GM19351 (cell line): Measurements from ENCODE around the gene PIP5K1B.

ENCODE experiments used
- ATAC-seq: cut with Tn5 transposase; IDR thresholded peaks from one replicate; pipeline ENCODE4 v1.9.1; 2021; ENCODE audit warnings: mild to moderate bottlenecking, moderate library complexity; ENCODE audit not compliant: unreplicated experiment

PIP5K1B gene

DNA sequence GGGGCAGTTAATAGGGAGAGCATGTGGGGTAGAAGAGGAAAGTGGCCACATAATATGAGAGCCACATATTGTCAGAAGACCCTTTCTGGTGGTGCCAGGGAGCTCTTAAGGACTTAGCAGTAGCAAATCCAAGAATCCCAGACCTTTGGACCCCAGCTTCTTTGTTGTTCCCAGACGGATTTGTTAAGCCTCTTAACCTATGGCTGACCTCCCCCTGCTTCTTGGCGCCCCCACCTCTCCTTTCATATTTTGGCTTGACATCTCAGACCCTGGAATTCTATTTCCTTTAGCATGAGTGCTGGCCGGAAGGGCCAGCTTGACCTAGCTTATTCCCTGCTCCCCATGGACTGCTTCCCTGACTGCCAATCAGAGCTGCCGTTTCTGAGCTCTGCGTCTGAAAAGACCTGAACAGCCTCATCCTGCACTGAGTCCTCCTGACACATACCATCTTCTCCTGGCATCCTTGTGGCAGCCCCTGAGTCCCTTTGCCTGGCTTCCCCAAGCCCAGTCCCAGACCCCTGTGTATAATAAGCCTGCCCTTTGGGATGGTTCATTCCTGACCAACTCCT lies 192.6 kb downstream of the PIP5K1B start:
- ATAC-seq: no peak

DNA sequence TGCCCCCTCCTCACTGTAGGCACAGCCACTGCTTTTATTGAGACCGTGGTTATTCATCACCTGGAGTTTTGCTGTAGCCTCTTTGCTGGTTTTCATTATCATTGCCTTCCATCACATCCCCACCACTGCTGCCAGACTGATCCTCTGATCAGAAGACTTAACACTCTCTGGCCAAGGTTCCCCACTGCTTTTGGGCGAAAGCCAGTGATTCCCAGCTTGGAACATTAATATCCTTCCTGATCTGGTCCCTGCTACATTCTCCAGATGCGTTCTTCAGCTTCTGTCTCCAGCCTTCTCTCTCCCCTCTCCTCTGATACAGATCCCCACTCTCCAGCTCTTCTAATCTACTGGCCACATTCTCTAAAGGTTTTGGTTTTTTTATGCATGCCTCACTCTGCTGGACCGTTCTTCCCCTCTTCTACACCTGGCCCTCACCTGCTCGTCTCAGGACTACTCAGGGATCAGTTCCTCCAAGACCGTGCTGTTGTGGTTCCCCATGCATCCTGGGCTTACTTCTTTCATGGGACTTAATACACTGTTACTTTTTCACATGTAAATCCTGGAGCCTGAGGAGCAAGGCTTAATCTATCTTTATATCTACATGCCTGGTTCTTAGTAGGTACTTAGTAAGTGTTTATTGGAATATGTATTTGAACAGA lies 193.9 kb downstream of the PIP5K1B start:
- ATAC-seq: no peak

DNA sequence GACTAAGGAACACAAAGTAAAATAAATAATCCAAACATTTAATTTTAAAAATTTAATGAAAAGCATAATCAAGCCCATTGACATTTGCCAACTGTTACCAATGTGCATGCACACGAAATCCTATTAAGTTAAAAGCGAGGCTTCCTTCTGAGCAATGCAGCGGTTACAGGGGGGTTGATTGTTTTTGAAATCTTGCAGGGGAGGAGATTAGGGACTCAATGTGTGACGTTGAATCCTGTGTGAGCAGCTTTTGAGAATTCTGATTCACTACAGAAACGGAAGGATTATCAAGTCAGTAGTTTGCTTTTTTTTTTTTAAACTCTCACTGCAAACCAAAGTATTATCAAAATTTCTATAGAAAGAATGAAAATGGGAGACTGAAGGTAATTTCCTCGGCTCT lies 199.4 kb downstream of the PIP5K1B start:
- ATAC-seq: no peak

DNA sequence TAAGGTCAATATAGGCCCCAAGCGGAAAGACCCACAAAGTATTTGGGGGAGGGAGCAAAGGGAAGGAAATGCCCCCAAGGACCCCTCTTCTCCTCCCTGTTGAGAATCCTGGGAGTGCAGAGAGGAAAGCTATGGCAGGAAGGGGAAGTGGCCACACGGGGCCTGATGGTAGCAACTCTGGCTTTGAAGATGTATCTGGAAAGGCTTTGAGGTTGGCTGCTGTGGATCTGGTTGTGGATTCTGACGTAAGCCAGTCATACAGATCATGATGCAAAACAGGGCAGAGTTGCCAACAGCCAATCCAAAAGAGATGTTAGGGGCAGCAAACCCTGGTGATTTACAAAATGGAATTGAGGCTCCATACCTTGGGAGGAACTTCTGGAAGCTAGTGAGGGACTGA lies 200.1 kb downstream of the PIP5K1B start:
- no peak for ATAC-seq

DNA sequence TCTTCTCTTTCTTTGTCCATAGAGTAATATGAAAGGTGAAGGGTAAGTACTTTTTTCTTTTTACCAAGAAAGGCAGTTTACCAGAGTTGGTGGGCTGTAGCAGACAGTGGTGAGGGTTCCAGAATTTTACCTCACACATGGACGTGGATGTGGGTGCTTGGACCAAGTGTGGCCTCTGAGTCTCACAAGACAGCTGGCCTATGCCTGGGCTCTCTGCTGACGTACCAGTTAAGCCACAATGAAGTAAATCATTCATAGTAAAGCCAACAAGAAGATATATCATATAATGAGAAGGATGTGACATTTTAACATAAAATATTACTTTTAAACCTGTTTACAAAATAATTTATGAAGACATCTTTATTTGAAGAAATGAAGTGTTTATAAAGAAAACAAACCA lies 202.9 kb downstream of the PIP5K1B start:
- ATAC-seq: no peak

DNA sequence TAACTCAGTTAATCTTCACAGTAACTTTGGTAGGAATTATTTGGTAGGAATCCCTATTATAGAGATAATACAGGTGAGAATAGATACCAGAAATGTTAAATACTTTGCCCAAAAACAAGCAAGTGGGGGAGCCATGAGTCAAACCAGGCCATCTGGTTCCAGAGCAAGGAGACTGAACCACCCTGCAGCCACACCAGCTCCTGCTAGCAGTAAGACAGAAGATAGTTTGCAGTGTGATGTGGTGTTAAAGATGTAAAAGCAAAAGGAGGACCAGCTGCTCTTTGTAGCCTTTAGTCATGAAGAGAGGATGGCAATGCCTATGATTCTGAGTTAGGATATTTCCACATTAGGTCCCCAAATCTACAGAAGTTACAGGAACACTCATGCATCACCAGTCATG lies 207.5 kb downstream of the PIP5K1B start:
- no peak for ATAC-seq

DNA sequence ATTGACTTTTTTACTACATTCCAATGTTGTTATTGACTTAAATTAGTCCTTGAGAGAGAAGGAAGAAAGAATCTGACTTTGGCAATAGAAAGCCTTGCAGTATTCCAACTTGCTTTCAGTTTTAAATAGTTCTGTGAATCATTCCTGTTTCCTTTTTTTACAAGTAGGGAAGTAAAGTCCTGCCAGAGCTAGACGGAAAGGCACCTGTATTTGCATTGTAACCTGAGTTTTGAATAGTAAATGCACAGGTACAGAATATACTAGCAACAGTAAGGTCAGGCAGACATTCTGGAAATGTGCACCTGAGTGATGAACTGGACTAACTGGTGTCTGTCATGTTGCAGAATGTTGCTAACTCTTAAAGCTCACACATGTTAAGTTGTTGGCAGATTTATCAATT lies 208.0 kb downstream of the PIP5K1B start:
- ATAC-seq: no peak

DNA sequence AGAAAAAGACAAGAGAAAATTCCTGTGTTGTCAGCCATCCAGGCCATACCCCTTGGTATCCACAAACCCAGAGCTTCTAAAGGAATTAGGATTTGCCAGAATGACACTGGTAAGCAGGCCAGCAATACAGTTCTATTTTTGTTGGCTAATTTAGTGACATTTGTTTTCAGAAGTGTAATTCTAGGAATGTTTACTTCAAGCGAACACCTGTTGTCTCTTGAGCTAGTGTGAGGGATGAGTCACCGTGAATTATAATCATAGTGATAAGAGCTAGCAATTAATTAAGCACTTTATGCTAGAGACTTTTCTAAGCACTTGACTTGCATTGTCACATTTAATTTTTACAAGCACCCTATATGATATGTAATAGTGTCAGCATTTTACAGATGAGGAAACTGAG lies 209.7 kb downstream of the PIP5K1B start:
- no peak for ATAC-seq

DNA sequence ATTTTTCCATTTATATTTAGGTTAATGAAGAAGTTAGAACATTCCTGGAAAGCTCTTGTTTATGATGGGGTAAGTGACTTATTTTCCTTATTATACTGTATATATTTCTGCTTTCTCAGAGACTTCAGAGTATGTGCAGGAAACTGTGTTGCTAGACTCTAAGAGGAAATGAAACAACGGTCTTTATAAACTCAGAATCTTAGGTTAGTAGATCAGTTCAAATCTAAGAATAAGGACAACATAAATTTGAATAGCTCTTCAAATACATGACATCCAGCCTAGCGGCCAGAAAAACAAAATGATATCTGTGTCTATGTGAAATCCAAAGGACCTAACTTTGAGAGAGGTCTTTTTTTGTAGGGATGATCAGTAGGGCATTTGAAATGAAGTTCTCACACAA lies 214.6 kb downstream of the PIP5K1B start:
- ATAC-seq: peak; percentile 58

DNA sequence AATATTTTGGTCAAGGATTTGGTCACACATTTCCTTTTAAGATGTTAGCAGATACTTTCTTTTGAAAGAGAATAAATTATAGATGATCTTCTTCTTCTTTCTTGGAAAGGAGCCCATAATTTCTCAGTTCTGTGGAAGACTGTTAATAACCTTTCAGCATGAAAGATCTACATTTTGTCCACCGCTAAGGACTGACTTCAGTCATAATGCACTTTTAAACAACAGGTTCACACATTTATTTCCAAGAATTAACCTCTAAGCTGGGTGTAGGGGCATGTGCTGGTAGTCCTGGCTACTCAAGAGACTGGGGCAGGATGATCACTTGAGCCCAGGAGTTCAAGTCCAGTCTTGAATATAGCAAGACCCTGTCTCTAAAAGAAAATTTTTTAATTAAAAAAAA lies 215.9 kb downstream of the PIP5K1B start:
- ATAC-seq: no peak

DNA sequence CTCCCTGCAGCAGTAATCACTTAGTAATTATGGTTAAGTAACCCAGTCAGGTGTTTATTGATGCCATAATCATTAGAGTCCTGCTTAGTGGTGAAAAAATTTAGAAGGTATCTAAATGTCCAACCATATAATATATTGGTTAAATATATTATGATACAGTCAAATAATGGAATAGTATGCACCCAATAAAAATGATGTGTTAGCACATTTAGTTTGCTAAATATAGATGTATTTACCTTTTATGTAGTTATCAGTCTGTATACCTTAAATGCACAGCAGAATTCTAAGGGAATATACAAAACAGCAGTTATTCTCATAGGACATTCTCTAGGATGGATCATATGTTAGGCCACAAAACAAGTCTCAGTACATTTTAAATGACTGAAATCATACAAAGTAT lies 218.4 kb downstream of the PIP5K1B start:
- no peak for ATAC-seq

DNA sequence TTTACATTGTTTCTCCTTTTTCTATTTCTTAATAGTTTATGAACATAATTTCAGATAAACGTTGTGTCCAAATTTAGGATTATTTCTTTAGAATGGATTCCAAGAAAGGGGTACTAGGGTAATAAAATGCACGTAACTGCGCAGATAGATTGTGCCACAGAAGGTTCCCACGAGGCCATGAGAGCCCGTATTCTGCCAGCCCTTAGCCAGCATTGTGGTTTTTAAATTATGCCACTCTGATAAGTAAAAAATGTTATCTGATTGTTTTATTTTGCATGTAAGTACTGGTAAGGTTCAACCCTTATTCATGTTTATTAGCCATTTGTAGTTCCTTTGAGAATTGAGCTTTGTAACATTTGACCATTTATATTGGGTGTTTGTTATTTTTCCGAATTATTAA lies 220.1 kb downstream of the PIP5K1B start:
- ATAC-seq: no peak

DNA sequence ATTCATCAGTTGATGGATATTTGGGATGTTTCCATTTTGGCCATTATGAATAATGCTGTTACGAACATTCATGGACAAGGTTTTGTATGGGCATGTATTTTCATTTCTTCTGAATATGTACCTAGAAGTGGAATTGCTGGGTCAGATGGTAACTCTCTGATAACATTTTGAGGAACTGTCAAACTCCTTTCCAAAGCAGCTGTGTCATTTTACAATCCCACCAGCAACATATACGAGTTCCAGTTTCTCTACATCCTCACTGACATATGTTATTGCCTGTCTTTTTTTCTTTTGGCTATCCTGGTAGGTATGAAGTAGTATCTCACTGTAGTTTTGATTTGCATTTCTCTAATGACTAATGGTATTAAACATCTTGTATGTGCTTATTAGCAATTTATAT lies 222.1 kb downstream of the PIP5K1B start:
- ATAC-seq: no peak

DNA sequence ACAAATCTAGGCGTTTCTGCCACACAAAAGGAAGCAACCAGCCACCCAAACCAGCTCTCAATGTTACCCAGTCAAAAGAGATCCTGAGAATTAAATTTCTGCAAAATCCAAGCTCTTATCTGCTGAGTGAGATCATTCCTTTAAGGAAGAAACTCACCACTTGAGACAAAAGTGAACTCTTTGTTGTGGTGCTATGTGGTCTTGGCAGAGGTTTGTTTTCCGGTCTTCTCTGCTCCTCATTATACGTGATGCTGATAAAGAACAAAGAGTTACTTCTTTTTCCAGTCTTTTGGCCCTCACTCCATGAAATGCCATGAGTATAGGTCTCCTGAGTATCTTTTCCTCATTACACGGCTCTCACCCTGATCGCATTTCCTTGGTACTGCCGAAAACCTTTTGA lies 226.8 kb downstream of the PIP5K1B start:
- ATAC-seq: no peak

DNA sequence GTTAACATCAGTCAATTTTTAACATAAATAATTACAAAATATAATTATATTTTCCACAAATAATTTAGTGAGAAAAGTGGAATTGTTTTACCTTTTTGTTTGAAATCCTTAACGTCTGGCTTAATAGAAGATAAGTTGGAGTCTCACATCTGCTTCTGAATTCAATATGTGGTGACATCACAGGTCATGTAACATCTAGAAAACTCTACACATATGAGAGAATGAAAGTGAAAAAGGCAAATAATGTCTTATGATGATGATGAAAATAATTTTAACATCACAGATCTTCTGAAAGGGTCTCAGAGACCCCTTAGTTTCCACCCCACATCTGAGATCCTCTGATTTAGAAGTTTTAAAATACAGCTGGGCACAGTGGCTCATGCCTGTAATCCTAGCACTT lies 227.4 kb downstream of the PIP5K1B start:
- peak; percentile 39 for ATAC-seq

DNA sequence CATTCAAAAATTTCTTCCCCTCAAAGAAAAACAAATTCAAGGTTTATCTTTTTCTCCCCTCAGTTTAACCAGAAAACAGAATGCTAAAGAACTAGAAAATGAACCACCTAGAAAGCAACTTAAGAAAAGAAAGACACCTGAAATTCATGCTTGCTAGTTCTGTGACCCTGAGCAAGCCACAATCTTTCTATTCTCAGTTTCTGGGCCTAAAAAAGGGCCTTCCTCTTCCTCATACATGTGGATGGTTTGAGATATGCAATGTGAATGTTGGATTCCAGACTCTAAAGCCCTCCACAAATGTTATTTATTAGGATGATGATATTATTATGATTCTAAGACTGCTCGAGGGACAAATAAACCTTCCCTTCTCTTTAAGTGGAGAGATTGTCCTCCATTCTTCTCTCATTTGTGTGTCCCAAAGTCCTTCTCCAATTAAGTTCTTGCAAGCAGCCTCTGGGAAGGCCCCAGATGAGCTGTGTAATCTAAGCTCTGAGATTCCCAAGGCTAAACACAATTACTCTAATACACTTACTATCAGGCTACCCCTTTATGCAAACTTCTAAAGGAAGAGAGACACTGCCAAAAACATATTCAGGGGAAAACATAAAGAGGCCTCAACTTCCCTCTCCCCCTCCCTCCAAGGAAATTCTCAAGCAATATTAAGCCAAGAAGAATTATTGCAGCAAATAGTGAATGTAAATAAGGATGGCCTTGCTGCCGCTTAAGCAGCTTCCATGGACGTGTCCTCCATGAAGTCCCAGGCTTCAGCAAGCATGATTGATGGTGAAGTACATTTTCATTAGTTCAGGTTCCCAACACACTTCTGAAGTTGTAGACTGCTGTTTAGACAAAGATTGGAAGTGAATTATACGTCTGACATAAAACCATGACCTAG lies 228.6 kb downstream of the PIP5K1B start:
- ATAC-seq: peak; percentile 99

DNA sequence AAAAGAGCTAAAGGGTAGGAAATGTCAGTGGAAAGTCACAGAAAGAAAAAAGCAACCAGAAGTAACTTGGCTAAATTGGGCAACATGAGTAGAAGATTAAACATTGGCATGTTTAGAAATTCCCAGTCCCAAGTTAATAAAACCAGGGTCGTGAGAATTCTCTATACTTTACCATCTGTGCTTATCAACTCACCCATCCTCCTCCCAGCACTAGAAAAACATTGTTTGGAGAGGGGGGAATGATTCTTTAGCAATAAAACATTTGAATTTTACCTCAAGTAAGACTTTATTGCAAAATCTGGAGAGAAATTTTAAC lies 229.2 kb downstream of the PIP5K1B start:
- no peak for ATAC-seq

DNA sequence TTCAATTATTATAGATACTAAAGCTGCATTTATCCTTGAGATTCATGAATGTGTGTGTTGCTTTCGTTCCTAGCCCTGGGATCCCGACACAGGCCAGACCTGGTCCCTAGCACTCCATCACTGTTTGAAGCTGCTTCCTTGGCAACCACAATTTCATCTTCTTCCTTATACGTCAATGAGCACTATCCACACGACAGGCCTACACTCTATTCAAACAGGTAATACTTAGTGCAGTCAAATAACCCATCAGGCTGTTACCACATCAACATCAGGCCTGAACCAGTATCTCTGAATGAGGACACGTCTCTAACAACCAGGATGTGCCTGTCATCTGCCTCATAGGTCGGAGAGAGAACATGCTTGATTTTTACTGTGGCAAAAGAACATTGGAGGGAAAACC lies 235.5 kb downstream of the PIP5K1B start:
- ATAC-seq: no peak

DNA sequence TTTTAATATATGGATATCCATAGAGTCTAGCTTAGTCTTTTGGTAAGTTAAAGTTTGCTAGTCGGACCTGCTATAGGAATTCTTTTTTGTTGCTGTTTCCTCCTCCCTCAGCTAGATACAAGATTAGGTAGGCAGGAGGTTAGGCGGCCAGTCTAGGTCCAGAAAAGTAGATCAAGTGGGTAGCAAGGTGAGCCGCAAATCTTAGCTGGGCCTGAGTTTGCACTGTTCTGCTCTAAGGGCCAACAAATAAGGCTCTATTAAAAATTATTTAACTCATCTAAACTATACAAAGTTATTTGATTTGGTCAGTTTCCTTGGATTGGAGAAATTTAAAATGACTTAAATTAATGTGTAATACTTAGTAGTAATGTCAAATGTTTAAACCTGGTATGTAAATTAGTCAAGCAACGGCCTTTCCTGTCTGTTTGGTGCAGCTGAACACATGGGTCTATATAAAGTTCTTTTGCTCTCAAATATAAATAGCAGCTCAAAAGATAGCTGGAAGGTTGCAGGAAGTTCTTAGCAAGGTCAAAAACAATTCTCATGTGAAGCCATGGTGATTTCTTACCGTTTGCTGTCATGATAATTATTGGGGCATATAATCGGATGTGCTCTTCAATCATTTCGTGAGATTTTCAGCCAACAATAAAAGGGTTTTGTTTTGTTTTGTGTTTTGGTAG lies 236.9 kb downstream of the PIP5K1B start:
- peak; percentile 54 for ATAC-seq

DNA sequence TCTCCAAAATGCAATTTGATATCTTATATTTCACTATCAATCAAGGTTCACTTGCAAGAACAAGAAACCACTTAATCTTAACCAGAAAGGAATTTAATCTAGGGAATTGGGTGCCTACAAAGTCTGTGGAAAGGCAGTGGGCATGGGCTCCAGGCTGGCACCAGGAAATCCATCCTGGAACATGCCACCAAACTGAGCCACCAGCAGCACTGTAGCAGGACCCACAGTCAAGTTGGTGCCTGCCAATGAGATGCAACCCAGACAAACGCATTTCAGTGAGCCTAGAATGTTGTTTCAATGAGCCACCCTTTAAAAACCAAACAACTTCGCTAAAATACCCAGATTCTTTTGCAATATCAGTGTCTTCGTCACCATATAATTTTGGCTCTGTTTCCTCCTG lies 237.8 kb downstream of the PIP5K1B start:
- ATAC-seq: no peak

DNA sequence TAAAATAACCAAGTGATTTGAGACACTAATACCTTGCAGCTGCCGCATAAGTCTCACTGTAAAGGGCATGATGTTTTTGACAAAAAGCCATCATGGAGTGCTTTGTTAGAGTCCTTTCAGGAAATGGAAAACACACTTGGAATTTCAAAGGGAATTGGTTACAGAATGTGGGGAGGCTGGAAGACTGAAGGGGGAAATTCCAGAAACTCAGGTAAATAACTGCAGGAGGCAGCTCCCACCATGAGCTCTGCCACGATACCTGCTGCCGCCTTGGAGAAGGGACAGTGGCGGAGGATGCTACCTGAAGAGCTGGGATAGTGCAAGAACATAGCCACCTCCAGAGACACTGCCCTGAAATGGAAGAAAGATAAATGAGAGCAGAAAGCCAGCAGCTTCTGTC lies 242.0 kb downstream of the PIP5K1B start:
- no peak for ATAC-seq
